ENCODE measurements around the gene RMI1. TPM values are rescaled to one million over a fixed set of nuclear protein-coding genes. Genes with fewer than 3 reads are reported as not detected.
A peak's percentile ranks its signal among the peaks of the same experiment; 100 is the strongest.

RMI1 gene
- total RNA-seq, 6 experiments from 2014 or later = 2.0 to 5.1 (median 4.3) TPM

DNA sequence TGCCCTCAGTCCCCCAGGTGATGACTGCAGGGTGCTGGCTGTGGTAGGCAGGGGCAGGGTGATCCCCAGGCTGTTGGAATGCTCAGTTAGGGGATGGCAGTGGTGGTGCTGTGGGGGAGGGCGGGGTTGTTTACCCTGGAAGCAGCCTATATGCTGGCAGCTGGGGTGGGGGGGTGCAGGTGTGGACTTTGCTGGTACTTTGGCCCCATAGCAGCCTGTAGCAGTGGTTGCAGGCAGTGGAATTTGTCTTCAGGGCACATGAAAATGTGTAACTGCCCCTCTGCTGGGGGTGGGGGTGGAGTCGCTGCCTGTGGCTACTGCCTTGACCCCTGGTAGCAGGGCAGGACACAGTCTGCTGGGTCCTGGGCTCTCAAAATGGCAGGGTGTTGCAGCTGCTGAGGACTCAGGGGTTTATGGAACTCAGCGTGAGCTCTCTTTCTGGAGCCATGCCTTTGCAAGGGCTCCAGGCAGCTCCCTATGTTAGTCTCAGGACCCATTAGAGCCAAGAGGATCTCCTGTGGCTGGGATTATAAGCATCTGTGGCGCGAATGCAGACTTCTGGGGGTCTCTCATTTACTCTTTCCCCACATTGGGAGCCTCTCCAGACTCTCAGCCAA lies 65.0 kb downstream of the RMI1 start:
- DNase-seq (peak in 2 of 3 donors; percentile 53 to 62), ATAC-seq (peak in 3 of 4 donors; percentile 28 to 66 (median 55))
- no CpG with 5 or more reads among the region's 5 CpGs for WGBS (ENCODE audit: insufficient coverage, low coverage, low lambda C conversion rate, missing lambda C conversion rate)
- Histone ChIP-seq H3K9me3 (no peaks in the 10 kb centered on the region), H3K4me1 (no peaks in the 10 kb centered on the region), H3K27me3 (no peaks in the 10 kb centered on the region), H3K27ac (no peak overlapping the region), H3K36me3 (no peaks in the 10 kb centered on the region), H3K4me3 (no peak overlapping the region)
- no peak for TF ChIP-seq POLR2A (IDR thresholded peaks at IDR 0.05)
- TF ChIP-seq, protein P1, sequence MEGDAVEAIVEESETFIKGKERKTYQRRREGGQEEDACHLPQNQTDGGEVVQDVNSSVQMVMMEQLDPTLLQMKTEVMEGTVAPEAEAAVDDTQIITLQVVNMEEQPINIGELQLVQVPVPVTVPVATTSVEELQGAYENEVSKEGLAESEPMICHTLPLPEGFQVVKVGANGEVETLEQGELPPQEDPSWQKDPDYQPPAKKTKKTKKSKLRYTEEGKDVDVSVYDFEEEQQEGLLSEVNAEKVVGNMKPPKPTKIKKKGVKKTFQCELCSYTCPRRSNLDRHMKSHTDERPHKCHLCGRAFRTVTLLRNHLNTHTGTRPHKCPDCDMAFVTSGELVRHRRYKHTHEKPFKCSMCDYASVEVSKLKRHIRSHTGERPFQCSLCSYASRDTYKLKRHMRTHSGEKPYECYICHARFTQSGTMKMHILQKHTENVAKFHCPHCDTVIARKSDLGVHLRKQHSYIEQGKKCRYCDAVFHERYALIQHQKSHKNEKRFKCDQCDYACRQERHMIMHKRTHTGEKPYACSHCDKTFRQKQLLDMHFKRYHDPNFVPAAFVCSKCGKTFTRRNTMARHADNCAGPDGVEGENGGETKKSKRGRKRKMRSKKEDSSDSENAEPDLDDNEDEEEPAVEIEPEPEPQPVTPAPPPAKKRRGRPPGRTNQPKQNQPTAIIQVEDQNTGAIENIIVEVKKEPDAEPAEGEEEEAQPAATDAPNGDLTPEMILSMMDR (IDR thresholded peaks at IDR 0.05) = no peak
- intact Hi-C loops (cut with DNase I) = no loop called here

Small RNA genes within 50 kb of the gene (microRNA-seq; reads per million reads assigned to microRNA genes)
- 36.1 to 50.3 reads per million in 2 donors for gene MIR7-1

Small RNA genes within 50 kb of the gene (small RNA-seq; reads per million reads assigned to genes)
- gene RF00019 = 0 reads per million in 2 experiments

Other genes starting within 250 kb of the RMI1 start
- 1 to 10 TPM; 4.0 to 7.4 (median 5.6) TPM for gene GKAP1, start 163.0 kb upstream of the RMI1 start, total RNA-seq
- gene KIF27, start 59.4 kb upstream of the RMI1 start, total RNA-seq = 1 to 10 TPM; 1.1 to 2.8 (median 2.2) TPM
- 100 to 1,000 TPM; 175 to 292 (median 237) TPM for gene HNRNPK, start 590 bp upstream of the RMI1 start, total RNA-seq

Data from right lobe of liver (tissue), 6 donors.